ENCODE data around the gene IDI2.

- TF ChIP-seq CTCF (IDR thresholded peaks at IDR 0.05 in 4 of 5, conservative IDR thresholded peaks at IDR 0.05 in 1 of 5), result no peak
- no peak for TF ChIP-seq POLR2A (IDR thresholded peaks at IDR 0.05)
These were observed 19.3 kb upstream of the IDI2 start for GRCh38 chr10:1044964-1045363.
